ENCODE data around the gene TP73. TPM values are rescaled to one million over a fixed set of nuclear protein-coding genes. Genes with fewer than 3 reads are reported as not detected.

Gene TP73
- total RNA-seq, 3 donors from 2014 or later = 0.12 to 0.63 (median 0.51) TPM

GRCh38 chr1:3623441-3624199, 28.7 kb upstream of the TP73 start:
- intact Hi-C loops (cut with DNase I, micrococcal nuclease) = no loop called here
- peak overlapping the region; percentile 78 for H3K4me3 ChIP-seq
- ATAC-seq = no peak
- H3K4me1 ChIP-seq (ENCODE audit: low read depth) = peaks cover 22% of the 10 kb centered on the region
- TF ChIP-seq CTCF (IDR thresholded peaks at IDR 0.05) = no peak
- H3K36me3 ChIP-seq (ENCODE audit: low read depth) = no peaks in the 10 kb centered on the region
- DNase-seq = peak in 2 of 3 donors; percentile 39 to 42
- H3K9me3 ChIP-seq = no peaks in the 10 kb centered on the region

- no peaks in the 10 kb centered on the region for H3K9me3 ChIP-seq
- peak within 1 kb of the TSS; percentile 78 for H3K4me3 ChIP-seq
- no peak for TF ChIP-seq CTCF (IDR thresholded peaks at IDR 0.05)
- intact Hi-C loops (cut with DNase I, micrococcal nuclease) = no loop called here
- DNase-seq (peak; percentile 99 to 100 (median 99)), ATAC-seq (peak; percentile 96)
- H3K36me3 ChIP-seq (ENCODE audit: low read depth) = peaks cover 6% of the 10 kb centered on the region
- peaks cover 22% of the 10 kb centered on the region for H3K4me1 ChIP-seq (ENCODE audit: low read depth)
Observed at GRCh38 chr1:3624200-3625136, 27.8 kb upstream of the TP73 start, which contains the start of gene TPRG1L. TSS of gene TPRG1L (plus strand) at chr1:3625015. CDS start at chr1:3625073, 58 bp downstream.

DNA sequence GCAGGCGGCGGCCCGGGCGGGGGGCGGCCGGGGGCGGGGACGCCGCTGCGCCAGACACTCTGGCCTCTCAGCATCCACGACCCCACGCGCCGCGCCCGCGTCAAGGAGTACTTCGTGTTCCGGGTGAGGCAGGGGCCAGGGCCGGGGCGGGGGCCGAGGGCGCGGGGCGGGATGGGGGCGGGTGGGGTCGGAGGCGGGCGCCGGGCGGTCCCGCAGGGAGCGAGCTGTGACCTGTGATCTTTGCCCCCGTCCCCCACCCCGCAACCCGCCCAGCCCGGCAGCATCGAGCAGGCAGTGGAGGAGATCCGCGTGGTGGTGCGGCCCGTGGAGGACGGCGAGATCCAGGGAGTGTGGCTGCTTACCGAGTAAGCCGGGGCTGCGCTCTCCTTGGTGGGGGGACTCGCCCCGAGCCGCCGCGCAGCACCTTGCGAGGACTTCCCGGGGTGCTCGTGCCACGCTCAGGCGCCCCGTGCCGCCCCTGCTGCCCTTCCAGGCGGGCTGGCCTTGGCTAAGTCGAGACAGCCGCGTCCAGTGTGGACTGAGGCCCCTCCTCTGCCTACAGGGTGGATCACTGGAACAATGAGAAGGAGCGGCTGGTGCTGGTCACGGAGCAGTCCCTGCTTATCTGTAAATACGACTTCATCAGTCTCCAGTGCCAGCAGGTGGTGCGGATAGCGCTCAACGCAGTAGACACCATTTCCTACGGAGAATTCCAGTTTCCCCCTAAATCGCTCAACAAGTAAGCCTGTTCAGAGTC, 27.0 kb upstream of the TP73 start:
- peaks cover 9% of the 10 kb centered on the region for H3K36me3 ChIP-seq (ENCODE audit: low read depth)
- no peaks in the 10 kb centered on the region for H3K9me3 ChIP-seq
- DNase-seq = peak; percentile 69 to 77 (median 77)
- no peak for TF ChIP-seq CTCF (IDR thresholded peaks at IDR 0.05)
- peak overlapping the region; percentile 78 for H3K4me3 ChIP-seq
- intact Hi-C loops (cut with DNase I, micrococcal nuclease) = no loop called here
- H3K4me1 ChIP-seq (ENCODE audit: low read depth) = peaks cover 22% of the 10 kb centered on the region
- ATAC-seq = peak; percentile 66

- Histone ChIP-seq H3K9me3 (no peaks in the 10 kb centered on the region), H3K4me3 (no peak overlapping the region), H3K4me1 (ENCODE audit: low read depth) (peaks cover 20% of the 10 kb centered on the region), H3K36me3 (ENCODE audit: low read depth) (peaks cover 9% of the 10 kb centered on the region)
- DNase-seq = no peak
- ATAC-seq = no peak
- TF ChIP-seq CTCF (IDR thresholded peaks at IDR 0.05) = no peak
- intact Hi-C loops (cut with DNase I, micrococcal nuclease) = no loop called here
Observed at GRCh38 chr1:3626025-3626424, 26.3 kb upstream of the TP73 start.
